Suprapubic skin (tissue), 4 donors: Measurements from ENCODE around the gene MTMR2.

Experiments
- CTCF ChIP-seq, 2 donors: fragments of 200-600 bp in 1 of 2; fragments of 450-650 bp in 1 of 2; sonication (generic) in 1 of 2; IDR thresholded peaks; one replicate each; pipeline ENCODE4 v1.5.1; 2016 to 2019; ENCODE audit warnings: antibody characterized with exemption in 2 of 2, mild to moderate bottlenecking in 1 of 2, moderate library complexity in 1 of 2
- EP300 ChIP-seq: sonication (generic); formaldehyde crosslinking; IDR thresholded peaks from one replicate; pipeline ENCODE4 v1.6.1; 2017; ENCODE audit warnings: antibody characterized with exemption
- POLR2A ChIP-seq, 2 donors: fragments of 450-650 bp; IDR thresholded peaks; one replicate each; pipeline ENCODE4 v1.6.1; 2017; ENCODE audit warnings: antibody characterized with exemption in 2 of 2, mild to moderate bottlenecking in 2 of 2, moderate library complexity in 2 of 2
- POLR2AphosphoS5 ChIP-seq, 3 donors: sonication (generic); formaldehyde crosslinking; IDR thresholded peaks; one replicate each; pipeline ENCODE4 v1.6.1; 2017; ENCODE audit warnings: antibody characterized with exemption in 3 of 3

DNA sequence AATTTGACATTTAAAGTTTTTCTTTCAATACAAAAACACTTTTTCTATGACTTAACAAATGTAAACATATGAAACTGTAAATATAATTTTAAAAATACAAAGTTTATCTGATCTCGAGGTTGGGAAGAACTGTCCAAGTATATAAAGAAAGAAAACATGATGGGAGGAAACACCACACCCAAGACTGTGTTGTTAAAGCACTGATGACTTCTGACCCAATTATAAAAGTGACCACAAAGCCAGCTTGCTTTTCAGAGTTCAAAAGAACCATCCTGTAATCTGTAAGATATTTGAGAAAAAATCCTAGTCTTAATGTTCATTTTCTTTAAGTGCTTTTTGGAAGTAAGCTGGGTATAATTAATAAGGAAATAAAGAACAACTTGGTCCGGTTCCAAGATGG, 118.0 kb downstream of the MTMR2 start:
- no peak for TF ChIP-seq CTCF (IDR thresholded peaks at IDR 0.05)
- no peak for TF ChIP-seq POLR2AphosphoS5 (IDR thresholded peaks at IDR 0.05)
- no peak for TF ChIP-seq POLR2A (IDR thresholded peaks at IDR 0.05)
- no peak for TF ChIP-seq EP300
